Measurements from ENCODE around the gene CALN1.

GRCh38 chr7:72114129-72114528 is 298.0 kb downstream of the CALN1 start:
- TF ChIP-seq CTCF (conservative IDR thresholded peaks at IDR 0.05; ENCODE audit: low read depth in 2 of 2) (no peak), POLR2AphosphoS5 (IDR thresholded peaks at IDR 0.05; ENCODE audit: low read depth) (no peak), EZH2phosphoT487 (IDR thresholded peaks at IDR 0.05; ENCODE audit: unreplicated experiment) (no peak), EZH2 (IDR thresholded peaks at IDR 0.05; ENCODE audit: low read depth, unreplicated experiment) (no peak), ZNF331 (CRISPR knock-in tag; IDR thresholded peaks at IDR 0.05; ENCODE audit: low read depth) (no peak), STAT1 (IDR thresholded peaks at IDR 0.05; ENCODE audit: unreplicated experiment) (no peak)
- TF ChIP-seq, protein P1, sequence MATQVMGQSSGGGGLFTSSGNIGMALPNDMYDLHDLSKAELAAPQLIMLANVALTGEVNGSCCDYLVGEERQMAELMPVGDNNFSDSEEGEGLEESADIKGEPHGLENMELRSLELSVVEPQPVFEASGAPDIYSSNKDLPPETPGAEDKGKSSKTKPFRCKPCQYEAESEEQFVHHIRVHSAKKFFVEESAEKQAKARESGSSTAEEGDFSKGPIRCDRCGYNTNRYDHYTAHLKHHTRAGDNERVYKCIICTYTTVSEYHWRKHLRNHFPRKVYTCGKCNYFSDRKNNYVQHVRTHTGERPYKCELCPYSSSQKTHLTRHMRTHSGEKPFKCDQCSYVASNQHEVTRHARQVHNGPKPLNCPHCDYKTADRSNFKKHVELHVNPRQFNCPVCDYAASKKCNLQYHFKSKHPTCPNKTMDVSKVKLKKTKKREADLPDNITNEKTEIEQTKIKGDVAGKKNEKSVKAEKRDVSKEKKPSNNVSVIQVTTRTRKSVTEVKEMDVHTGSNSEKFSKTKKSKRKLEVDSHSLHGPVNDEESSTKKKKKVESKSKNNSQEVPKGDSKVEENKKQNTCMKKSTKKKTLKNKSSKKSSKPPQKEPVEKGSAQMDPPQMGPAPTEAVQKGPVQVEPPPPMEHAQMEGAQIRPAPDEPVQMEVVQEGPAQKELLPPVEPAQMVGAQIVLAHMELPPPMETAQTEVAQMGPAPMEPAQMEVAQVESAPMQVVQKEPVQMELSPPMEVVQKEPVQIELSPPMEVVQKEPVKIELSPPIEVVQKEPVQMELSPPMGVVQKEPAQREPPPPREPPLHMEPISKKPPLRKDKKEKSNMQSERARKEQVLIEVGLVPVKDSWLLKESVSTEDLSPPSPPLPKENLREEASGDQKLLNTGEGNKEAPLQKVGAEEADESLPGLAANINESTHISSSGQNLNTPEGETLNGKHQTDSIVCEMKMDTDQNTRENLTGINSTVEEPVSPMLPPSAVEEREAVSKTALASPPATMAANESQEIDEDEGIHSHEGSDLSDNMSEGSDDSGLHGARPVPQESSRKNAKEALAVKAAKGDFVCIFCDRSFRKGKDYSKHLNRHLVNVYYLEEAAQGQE (IDR thresholded peaks at IDR 0.05; ENCODE audit: unreplicated experiment) = no peak

Data from GM23338 (cell line).